Loucy (cell line): ENCODE results near the gene ZNF804A.

Source experiments
- H2AFZ ChIP-seq: fragments of 200-600 bp; sonication (generic); 2 replicates; pipeline ENCODE4 v1.6.0; 2016; ENCODE audit warnings: antibody characterized with exemption, mild to moderate bottlenecking, low read length, moderate library complexity
- H3F3A ChIP-seq: fragments of 200-600 bp; 2 replicates; pipeline ENCODE4 v1.6.0; 2016; ENCODE audit warnings: antibody characterized with exemption, low read depth, mild to moderate bottlenecking
- H3K27me3 ChIP-seq: fragments of 200-600 bp; sonication (generic); 2 replicates; pipeline ENCODE4 v1.6.1; 2014; ENCODE audit warnings: low read length, mild to moderate bottlenecking; ENCODE audit not compliant: insufficient read depth, poor library complexity, severe bottlenecking
- H3K36me3 ChIP-seq: fragments of 200-600 bp; sonication (generic); 2 replicates; pipeline ENCODE4 v1.6.1; 2016; ENCODE audit warnings: low read length; ENCODE audit not compliant: insufficient read depth
- H3K4me1 ChIP-seq: fragments of 200-600 bp; sonication (generic); 2 replicates; pipeline ENCODE4 v1.5.1; 2014; ENCODE audit warnings: low read length, mild to moderate bottlenecking; ENCODE audit not compliant: insufficient read depth, poor library complexity, severe bottlenecking
- H3K4me2 ChIP-seq: fragments of 200-600 bp; sonication (generic); 2 replicates; pipeline ENCODE4 v1.6.0; 2014; ENCODE audit warnings: antibody characterized with exemption, low read length, low read depth, mild to moderate bottlenecking; ENCODE audit not compliant: poor library complexity, severe bottlenecking
- H3K4me3 ChIP-seq: fragments of 200-600 bp; sonication (generic); 2 replicates; pipeline ENCODE4 v1.5.1; 2014; ENCODE audit warnings: low read length, mild to moderate bottlenecking, mixed read lengths; ENCODE audit not compliant: poor library complexity, severe bottlenecking
- H3K79me2 ChIP-seq: fragments of 200-600 bp; sonication (generic); 2 replicates; pipeline ENCODE4 v1.6.1; 2014; ENCODE audit warnings: low read length; ENCODE audit not compliant: insufficient read depth
- H3K9ac ChIP-seq: fragments of 200-600 bp; sonication (generic); 2 replicates; pipeline ENCODE4 v1.6.0; 2014; ENCODE audit warnings: mild to moderate bottlenecking, low read depth, low read length, moderate library complexity; ENCODE audit not compliant: poor library complexity, severe bottlenecking
- H3K9me2 ChIP-seq: fragments of 200-600 bp; sonication (generic); replicated peaks from 2 replicates; pipeline ENCODE4 v1.6.1; 2016; ENCODE audit warnings: low read depth, low read length, mixed read lengths
- H3K9me3 ChIP-seq: fragments of 200-600 bp; sonication (generic); 2 replicates; pipeline ENCODE4 v1.6.1; 2014; ENCODE audit warnings: mild to moderate bottlenecking, antibody characterized with exemption, low read length, low read depth; ENCODE audit not compliant: insufficient read depth
- H4K20me1 ChIP-seq: fragments of 200-600 bp; sonication (generic); 2 replicates; pipeline ENCODE4 v1.6.0; 2014; ENCODE audit warnings: antibody characterized with exemption, low read length, mild to moderate bottlenecking; ENCODE audit not compliant: insufficient read depth, poor library complexity, severe bottlenecking
- CTCF ChIP-seq: fragments of 200-600 bp; sonication (generic); conservative IDR thresholded peaks from 2 replicates; pipeline ENCODE4 v1.5.1; 2014; ENCODE audit warnings: mild to moderate bottlenecking, antibody characterized with exemption, low read length
- EZH2phosphoT487 ChIP-seq: fragments of 200-600 bp; IDR thresholded peaks from 2 replicates; pipeline ENCODE4 v1.6.1; 2018; ENCODE audit warnings: antibody characterized with exemption, mild to moderate bottlenecking, moderate library complexity, borderline replicate concordance

The ZNF804A gene

GRCh38 chr2:184646593-184646992, 48.3 kb downstream of the ZNF804A start:
- no peak overlapping the region for H3K4me2 ChIP-seq
- no peaks in the 10 kb centered on the region for H3K9me2 ChIP-seq
- H3K36me3 ChIP-seq: no peaks in the 10 kb centered on the region
- H3K9me3 ChIP-seq: no peaks in the 10 kb centered on the region
- no peaks in the 10 kb centered on the region for H3K27me3 ChIP-seq
- TF ChIP-seq EZH2phosphoT487 (no peak), CTCF (no peak)
- no peaks in the 10 kb centered on the region for H3F3A ChIP-seq
- H4K20me1 ChIP-seq: no peaks in the 10 kb centered on the region
- H2AFZ ChIP-seq: no peak overlapping the region
- H3K4me3 ChIP-seq: no peak overlapping the region
- no peaks in the 10 kb centered on the region for H3K79me2 ChIP-seq
- no peak overlapping the region for H3K9ac ChIP-seq
- no peaks in the 10 kb centered on the region for H3K4me1 ChIP-seq

GRCh38 chr2:184654945-184655344, 56.6 kb downstream of the ZNF804A start:
- no peak overlapping the region for H2AFZ ChIP-seq
- no peak overlapping the region for H3K9ac ChIP-seq
- H3K36me3 ChIP-seq: no peaks in the 10 kb centered on the region
- no peak overlapping the region for H3K4me3 ChIP-seq
- no peaks in the 10 kb centered on the region for H4K20me1 ChIP-seq
- H3K4me1 ChIP-seq: no peaks in the 10 kb centered on the region
- H3K27me3 ChIP-seq: no peaks in the 10 kb centered on the region
- no peaks in the 10 kb centered on the region for H3K9me3 ChIP-seq
- TF ChIP-seq EZH2phosphoT487 (no peak), CTCF (no peak)
- H3F3A ChIP-seq: no peaks in the 10 kb centered on the region
- H3K79me2 ChIP-seq: no peaks in the 10 kb centered on the region
- H3K4me2 ChIP-seq: no peak overlapping the region
- H3K9me2 ChIP-seq: no peaks in the 10 kb centered on the region

GRCh38 chr2:184677171-184677570, 78.8 kb downstream of the ZNF804A start:
- TF ChIP-seq CTCF: no peak
- no peak for TF ChIP-seq EZH2phosphoT487
- H3K9me3 ChIP-seq: no peaks in the 10 kb centered on the region
- no peaks in the 10 kb centered on the region for H3K9me2 ChIP-seq
- H3K4me2 ChIP-seq: no peak overlapping the region
- no peaks in the 10 kb centered on the region for H3K4me1 ChIP-seq
- no peaks in the 10 kb centered on the region for H3F3A ChIP-seq
- H3K9ac ChIP-seq: no peak overlapping the region
- no peaks in the 10 kb centered on the region for H3K36me3 ChIP-seq
- H2AFZ ChIP-seq: no peak overlapping the region
- no peaks in the 10 kb centered on the region for H3K27me3 ChIP-seq
- H3K4me3 ChIP-seq: no peak overlapping the region
- H3K79me2 ChIP-seq: no peaks in the 10 kb centered on the region
- H4K20me1 ChIP-seq: no peaks in the 10 kb centered on the region
